Stimulated activated naive B cell treated with anti-CD40 and anti-IgM and Interleukin-4, amounts not matched to agents 10 μg/mL and 1 μg/mL and 100 μg/mL, for 72 hours (primary cell): ENCODE data around the gene FKBP2.
"Not testable (repeated sequence)": the region's sequence is repeated elsewhere in the genome, so short reads cannot be mapped to it uniquely, and the experiment has no call there.

ENCODE experiments used
- ATAC-seq, 2 donors: fragments of 150-1000 bp; cut with Tn5 transposase; replicated peaks; 2 replicates each; pipeline ENCODE4 v1.10.0; 2021; ENCODE audit warnings: moderate library complexity in 1 of 2
- DNase-seq: peaks from one replicate; pipeline ENCODE4 v3.0.0; 2021
- H3K27ac Mint-ChIP-seq: one replicate; pipeline ENCODE4 v1.8.0; 2022; ENCODE audit warnings: mild to moderate bottlenecking, mixed read lengths
- H3K27me3 Mint-ChIP-seq, 2 donors: one replicate each; pipeline ENCODE4 v1.8.0; 2022; ENCODE audit warnings: mixed read lengths in 2 of 2
- H3K36me3 Mint-ChIP-seq, 2 donors: one replicate each; pipeline ENCODE4 v1.8.0; 2022; ENCODE audit warnings: mixed read lengths in 2 of 2, mild to moderate bottlenecking in 1 of 2
- H3K4me1 Mint-ChIP-seq, 2 donors: one replicate each; pipeline ENCODE4 v1.8.0; 2022; ENCODE audit warnings: mixed read lengths in 2 of 2, mild to moderate bottlenecking in 1 of 2
- H3K4me3 Mint-ChIP-seq, 2 donors: one replicate each; pipeline ENCODE4 v1.8.0; 2022; ENCODE audit warnings: mild to moderate bottlenecking in 2 of 2, mixed read lengths in 2 of 2, moderate library complexity in 1 of 2
- H3K9me3 Mint-ChIP-seq, 2 donors: one replicate each; pipeline ENCODE4 v1.8.0; 2022; ENCODE audit warnings: mixed read lengths in 2 of 2, mild to moderate bottlenecking in 1 of 2

FKBP2 gene

DNA sequence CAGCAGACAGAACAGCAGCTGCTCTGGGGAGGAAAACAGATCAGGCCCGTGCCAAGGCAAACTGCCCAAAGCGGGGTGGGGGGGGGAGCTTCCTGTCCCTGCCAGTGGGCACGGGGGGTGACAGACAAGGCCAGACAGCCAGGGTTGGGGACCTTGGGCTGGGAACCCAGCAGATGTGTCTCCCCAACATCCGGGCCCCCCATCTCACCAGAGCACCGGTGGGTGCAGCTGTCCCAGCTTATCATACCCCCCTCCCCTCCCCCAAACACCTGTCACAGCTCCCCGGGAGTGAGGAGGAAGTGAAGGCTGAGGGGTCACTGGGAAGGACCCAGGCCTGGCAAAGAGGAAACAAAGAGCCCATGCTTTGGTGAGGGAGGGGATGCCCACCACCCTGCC is 4.5 kb downstream of the FKBP2 start:
- Mint-ChIP-seq H3K9me3 (no peaks in the 10 kb centered on the region), H3K27me3 (no peaks in the 10 kb centered on the region), H3K27ac (peak overlapping the region; percentile 96), H3K36me3 (peaks cover 16 to 31% of the 10 kb centered on the region in 2 donors), H3K4me1 (peaks cover 22 to 62% of the 10 kb centered on the region in 2 donors), H3K4me3 (peak overlapping the region; percentile 94 to 95)
- no peak for DNase-seq
- ATAC-seq = no peak

DNA sequence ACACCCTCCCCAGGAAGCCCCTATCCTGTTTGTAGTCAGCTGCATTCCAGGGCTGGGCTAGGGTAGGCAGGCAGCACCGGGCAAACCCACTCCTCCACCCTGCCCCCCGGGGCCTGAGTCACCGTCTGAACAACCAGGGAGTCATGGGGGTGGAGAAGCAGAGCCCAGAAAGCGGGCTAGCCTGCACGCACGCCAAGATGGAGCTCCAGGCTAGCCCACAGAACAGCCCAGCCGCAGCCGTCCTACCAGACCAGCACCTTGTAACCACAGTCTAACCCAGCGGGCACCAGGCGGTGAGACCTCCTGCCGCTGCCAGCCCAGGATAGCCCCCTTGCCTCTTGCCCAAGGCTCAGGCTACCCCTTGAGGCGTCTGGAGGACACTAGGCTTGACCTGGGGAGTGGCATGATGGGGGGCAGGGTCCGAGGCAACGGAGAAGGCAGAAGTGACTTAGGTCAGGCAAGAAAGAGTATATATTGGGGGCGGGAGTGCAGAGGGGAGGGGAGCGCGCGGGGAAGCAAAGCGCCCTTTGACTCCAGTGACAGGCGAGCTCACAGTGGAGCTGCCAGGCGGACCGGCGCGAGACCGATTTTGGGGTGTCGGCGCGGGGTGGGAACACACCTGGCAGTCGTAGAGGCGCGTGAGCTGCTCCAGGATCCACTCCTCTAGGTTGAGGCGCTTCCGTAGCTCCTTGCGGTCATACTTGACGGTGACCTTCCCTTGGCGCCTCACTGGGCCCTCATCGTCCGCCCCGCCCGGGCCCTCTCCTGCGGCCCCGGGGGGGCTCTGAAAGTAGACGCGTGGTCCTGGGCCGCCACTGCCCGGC is 5.1 kb downstream of the FKBP2 start:
- Mint-ChIP-seq H3K27me3 (no peaks in the 10 kb centered on the region), H3K9me3 (no peaks in the 10 kb centered on the region), H3K27ac (peak overlapping the region; percentile 96), H3K4me3 (peak overlapping the region; percentile 94 to 95), H3K36me3 (peaks cover 11 to 31% of the 10 kb centered on the region in 2 donors), H3K4me1 (peaks cover 24 to 64% of the 10 kb centered on the region in 2 donors)
- DNase-seq (peak; percentile 62), ATAC-seq (peak in 1 of 2 donors; percentile 3)

DNA sequence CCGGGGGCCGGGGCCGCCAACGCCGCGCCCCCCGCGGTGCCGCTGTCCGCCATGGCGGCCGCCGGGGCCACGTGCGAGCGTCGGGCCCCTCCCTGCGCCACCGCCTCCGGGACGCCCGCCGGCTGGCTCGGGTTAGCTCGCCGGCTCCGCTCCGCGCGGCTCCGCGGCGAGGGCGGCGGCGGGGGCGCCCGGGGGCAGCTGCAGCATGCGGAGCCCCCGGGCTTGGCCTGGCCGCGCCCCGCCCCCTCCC is 5.7 kb downstream of the FKBP2 start:
- Mint-ChIP-seq H3K36me3 (peaks cover 10 to 29% of the 10 kb centered on the region in 2 donors), H3K27ac (peak overlapping the region; percentile 90), H3K4me3 (peak overlapping the region; percentile 89 to 94)

DNA sequence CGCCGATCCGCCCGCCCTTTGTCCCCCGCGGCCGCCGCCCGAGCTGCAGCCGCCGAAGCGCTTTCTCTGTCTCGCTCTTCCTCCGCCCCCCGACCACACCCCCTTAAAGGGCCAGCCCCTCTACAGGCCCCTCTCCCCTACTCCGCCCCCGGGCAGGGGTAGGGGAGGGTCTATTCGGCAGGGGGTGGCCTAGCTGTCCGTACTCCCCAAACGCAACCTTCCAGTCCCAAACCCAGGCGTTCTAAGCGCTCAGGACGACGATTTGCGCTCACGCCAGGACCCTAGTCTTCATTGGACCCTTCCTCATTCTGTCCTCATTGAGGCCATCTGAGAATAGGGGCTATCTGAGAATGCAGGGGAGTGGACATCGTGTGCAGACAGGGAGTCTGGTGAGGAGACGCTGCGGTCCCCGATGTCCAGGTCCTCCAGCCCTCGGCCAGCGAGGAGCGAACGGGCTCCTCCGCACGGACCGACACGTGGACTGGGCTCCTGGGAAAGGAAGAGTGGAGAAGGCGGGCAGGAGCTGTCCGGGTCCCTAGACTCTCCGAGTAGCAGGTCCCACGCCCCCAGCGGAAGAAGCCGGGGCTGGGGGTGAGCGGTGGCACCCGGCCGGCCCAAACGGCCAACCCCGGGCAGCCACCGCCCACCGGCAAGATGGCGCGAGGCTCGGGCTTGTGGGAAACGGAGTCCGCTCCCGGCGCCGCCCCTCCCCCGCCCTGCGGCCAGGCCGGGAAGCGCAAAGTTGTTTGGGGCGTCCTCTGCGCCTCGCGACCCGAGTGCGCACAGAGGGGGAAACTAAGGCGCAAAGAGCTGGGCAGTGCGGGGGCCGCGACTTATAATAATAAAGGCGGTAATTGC is 6.2 kb downstream of the FKBP2 start, which contains the start of gene PPP1R14B:
Gene PPP1R14B (minus strand): TSS at position 73 of the 858 bp plus-strand sequence. CDS start 270 bp downstream, outside the sequence.
- no peaks in the 10 kb centered on the region for H3K9me3 Mint-ChIP-seq
- H3K36me3 Mint-ChIP-seq = peaks cover 10 to 27% of the 10 kb centered on the region in 2 donors
- ATAC-seq = peak; percentile 57 to 67
- H3K4me3 Mint-ChIP-seq = peak within 1 kb of the TSS; percentile 94 to 95
- peak; percentile 77 for DNase-seq
- no peaks in the 10 kb centered on the region for H3K27me3 Mint-ChIP-seq
- H3K4me1 Mint-ChIP-seq = peaks cover 27 to 70% of the 10 kb centered on the region in 2 donors
- peak within 1 kb of the TSS; percentile 96 for H3K27ac Mint-ChIP-seq

More for the DNA sequence above, 5.7 kb downstream of the FKBP2 start:
- not testable (repeated sequence) for H3K27me3 Mint-ChIP-seq, DNase-seq, H3K9me3 Mint-ChIP-seq
- peaks cover 23 to 67% of the 10 kb centered on the region in 2 donors for H3K4me1 Mint-ChIP-seq
- peak; percentile 8 to 9 for ATAC-seq

DNA sequence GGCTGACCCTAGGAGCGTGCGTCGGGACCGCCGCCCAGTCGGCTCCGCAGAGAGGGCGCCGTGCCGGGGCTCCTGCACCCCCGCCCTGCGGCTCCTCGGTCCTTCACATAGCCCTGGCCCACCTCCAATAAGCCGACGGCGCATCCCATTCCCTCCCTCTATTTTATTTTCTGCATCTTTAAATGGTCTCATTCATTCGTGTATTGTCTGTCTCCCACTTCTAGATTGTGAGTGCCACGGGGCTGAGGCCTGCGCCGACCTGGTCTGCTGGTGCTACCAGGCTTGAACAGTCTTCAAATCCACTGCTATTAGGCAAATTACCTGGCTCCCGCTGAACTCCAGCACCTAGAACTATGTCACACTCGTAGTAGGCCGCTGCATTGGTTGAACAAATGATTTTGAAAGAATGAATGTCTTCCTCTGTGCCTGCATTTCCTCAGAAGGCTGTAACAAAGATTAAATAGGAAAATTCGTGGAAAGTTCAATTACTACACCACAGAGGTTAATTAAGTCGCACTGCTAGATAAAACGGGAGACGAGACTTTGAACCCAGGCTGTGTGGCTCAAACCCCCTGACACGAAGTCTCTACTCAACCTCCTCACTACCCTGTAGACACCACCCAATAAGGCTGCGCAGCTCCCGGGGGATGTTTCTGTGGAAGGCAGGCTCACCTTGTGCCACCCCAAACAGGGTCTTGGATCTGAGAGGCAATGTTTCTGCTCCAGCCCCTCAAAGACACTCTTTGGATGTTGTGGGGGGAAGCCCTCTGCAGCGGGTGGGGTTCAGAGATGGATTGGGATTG is 7.0 kb downstream of the FKBP2 start:
- no peaks in the 10 kb centered on the region for H3K27me3 Mint-ChIP-seq
- H3K36me3 Mint-ChIP-seq = peaks cover 6 to 19% of the 10 kb centered on the region in 2 donors
- ATAC-seq (no peak), DNase-seq (no peak)
- H3K27ac Mint-ChIP-seq = peak overlapping the region; percentile 20
- H3K4me3 Mint-ChIP-seq = peak overlapping the region; percentile 89 to 94
- H3K4me1 Mint-ChIP-seq = peaks cover 25 to 68% of the 10 kb centered on the region in 2 donors
- H3K9me3 Mint-ChIP-seq = no peaks in the 10 kb centered on the region

DNA sequence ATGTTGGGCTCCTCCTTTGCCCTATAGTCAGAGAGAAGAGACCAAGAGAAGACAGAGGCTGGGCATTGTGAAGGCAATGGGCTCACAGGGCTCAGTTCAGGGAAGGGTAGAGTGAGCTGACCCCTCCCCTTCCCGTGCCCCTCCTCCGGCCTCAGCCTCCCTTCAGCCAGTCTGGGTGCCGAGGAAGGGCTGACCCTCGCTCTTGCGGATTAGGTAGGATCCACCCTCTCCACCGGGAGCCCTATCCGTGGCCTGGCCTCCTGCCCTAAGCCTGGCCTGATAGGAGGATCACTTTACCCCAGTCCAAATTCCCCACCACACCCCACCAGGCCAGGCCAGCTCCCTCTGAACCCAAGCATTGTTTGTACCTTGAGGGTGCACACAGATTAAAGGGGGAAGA is 7.7 kb downstream of the FKBP2 start:
- ATAC-seq (no peak), DNase-seq (no peak)
- H3K4me3 Mint-ChIP-seq = peak overlapping the region in 1 of 2 donors; percentile 94
- peak overlapping the region; percentile 20 for H3K27ac Mint-ChIP-seq
- peaks cover under 1 to 13% of the 10 kb centered on the region in 2 donors for H3K36me3 Mint-ChIP-seq
- H3K9me3 Mint-ChIP-seq = no peaks in the 10 kb centered on the region
- peaks cover 20 to 66% of the 10 kb centered on the region in 2 donors for H3K4me1 Mint-ChIP-seq
- no peaks in the 10 kb centered on the region for H3K27me3 Mint-ChIP-seq

DNA sequence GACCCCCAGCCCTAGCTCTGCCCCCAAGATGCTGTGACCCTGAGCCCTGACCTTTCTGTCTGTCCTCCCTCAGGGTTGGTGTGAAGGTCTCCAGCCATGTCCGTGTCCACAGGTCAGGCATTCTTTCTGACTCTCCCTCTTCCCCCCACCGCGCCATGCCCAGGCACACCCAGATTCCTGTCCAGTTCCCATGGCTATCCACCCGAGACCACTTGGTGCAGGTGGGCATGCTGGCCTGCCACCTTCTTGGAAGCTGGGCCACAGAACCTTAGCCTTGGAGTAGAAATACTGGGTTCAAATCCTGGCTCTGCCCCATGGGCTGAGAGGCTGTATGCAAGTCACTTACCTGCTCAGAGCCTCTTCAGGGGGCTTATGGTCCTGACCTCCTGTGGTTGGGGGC is 8.1 kb downstream of the FKBP2 start:
- Mint-ChIP-seq H3K36me3 (peaks cover 0 to 12% of the 10 kb centered on the region in 2 donors), H3K4me3 (no peak overlapping the region), H3K27ac (no peak overlapping the region), H3K9me3 (no peaks in the 10 kb centered on the region), H3K4me1 (peaks cover 22 to 66% of the 10 kb centered on the region in 2 donors), H3K27me3 (no peaks in the 10 kb centered on the region)
- no peak for ATAC-seq
- no peak for DNase-seq

DNA sequence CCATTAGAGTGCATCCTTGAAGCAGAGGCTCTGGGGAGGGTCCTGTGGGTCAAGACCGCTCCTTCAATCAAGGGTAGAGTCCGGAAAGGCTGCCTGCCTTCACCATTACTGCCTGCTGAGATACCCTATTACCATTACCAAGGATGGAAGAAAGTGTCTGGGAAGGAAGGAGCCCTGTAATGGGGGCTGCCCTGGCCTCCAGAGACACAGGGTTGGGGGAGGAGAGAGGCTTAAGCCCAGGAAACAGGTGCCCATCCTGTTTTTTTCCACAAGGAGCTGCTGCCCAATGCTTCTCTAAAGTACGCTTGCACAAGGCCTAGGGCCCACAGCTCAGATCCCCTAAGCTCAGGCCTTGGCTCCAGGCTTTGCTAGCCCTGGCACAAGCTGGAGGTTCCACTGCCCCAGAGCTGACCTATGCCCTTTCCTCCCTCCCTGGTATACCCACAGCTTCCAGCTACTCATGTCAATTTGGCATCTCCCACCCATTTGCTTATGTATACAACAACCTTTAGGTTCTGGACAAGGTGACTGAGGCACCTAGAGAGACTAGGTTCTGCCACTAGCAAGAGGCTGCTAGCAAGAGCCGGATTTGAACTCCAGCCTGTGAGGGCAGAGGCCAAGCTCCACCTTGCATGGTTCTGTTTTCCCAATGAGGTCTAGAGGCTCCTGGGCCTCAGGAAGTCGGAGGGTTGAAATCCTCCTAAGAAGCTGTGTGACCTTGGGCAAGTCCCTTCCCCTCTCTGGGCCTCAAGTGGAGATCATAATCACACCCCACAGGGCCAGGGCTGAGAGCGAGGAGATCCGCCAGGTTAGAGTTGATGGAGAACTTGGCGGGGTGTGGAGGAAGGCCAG is 8.9 kb downstream of the FKBP2 start:
- no peak for ATAC-seq
- Mint-ChIP-seq H3K27me3 (no peaks in the 10 kb centered on the region), H3K27ac (peak overlapping the region; percentile 37)

DNA sequence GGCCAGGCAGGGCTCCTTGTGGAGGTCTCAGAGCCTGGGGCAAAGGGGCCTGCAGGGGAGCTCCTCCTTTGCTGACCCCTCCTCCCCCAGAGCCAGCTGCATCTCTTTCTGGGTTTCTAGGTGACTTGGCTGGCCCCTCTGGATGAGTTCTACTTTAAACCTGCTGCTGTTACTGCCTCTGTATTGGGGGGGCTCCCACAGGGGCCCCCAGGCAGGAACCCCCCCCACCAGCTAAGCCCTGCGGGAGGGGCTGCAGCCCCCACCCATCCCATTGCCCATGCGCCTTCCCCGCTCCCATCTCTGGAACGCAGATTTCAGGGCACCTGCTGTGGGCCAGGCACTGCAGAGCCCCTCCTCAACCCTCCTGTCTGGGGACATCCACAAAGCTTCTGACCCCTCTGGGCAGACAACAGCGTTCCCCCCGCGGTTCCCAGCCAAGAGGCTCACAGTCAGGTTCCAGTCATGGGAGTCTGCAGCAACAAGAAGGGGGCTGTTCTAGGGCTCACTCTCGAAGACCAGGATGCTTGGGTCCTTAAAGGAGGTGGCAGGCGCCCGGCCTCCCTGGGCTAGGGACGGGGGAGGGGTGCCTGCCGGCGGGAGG is 9.6 kb downstream of the FKBP2 start:
- no peak for ATAC-seq
- no peaks in the 10 kb centered on the region for H3K27me3 Mint-ChIP-seq
- no peaks in the 10 kb centered on the region for H3K9me3 Mint-ChIP-seq
- DNase-seq = no peak
- H3K4me1 Mint-ChIP-seq = peaks cover 23 to 55% of the 10 kb centered on the region in 2 donors
- H3K4me3 Mint-ChIP-seq = peak overlapping the region; percentile 82 to 86
- no peak overlapping the region for H3K27ac Mint-ChIP-seq
- peaks cover 0 to 12% of the 10 kb centered on the region in 2 donors for H3K36me3 Mint-ChIP-seq

More for the DNA sequence above, 8.9 kb downstream of the FKBP2 start:
- H3K36me3 Mint-ChIP-seq = peaks cover 0 to 9% of the 10 kb centered on the region in 2 donors
- no peak for DNase-seq
- H3K4me3 Mint-ChIP-seq = peak overlapping the region in 1 of 2 donors; percentile 86
- peaks cover 23 to 62% of the 10 kb centered on the region in 2 donors for H3K4me1 Mint-ChIP-seq
- no peaks in the 10 kb centered on the region for H3K9me3 Mint-ChIP-seq

DNA sequence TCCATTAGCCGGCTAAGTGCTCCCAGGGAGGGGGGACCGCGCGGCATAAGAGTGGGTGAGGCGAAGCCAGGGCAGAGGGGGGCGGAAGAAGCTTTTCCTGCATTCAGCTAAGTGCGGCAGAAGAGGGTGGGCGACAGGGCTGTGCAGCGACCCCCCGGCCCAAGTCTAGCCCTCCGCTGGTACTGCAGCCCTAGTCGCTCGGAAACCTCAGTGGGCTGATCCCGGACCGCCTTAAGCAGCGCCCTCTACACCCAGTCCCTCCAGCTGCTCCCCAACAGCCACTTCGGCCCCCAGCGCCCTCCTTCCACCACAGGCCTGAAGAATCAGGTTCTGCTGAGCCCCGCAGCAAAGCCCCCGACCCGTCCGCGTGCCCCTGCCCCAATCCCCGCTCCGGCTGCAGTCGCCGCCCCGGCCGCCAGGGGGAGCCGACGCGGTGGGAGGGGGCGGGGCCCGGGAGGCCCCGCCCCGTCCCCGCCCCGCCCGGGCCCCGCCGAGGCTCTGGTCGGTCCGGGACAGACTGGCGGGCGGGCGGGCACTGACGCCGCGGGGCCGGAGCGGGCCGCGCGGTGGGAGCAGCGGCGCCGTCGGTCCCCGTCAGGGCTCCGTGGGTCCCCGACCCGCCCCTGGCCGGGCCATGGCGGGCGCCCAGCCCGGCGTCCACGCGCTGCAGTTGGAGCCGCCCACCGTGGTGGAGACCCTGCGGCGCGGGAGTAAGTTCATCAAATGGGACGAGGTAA is 10.3 kb downstream of the FKBP2 start, which contains the start of gene PLCB3:
Gene PLCB3 (plus strand): TSS at position 515 of the 737 bp plus-strand sequence. CDS start 120 bp downstream, at position 635.
- Mint-ChIP-seq H3K36me3 (peaks cover 1 to 7% of the 10 kb centered on the region in 2 donors), H3K4me1 (peaks cover 23 to 55% of the 10 kb centered on the region in 2 donors), H3K27ac (peak within 1 kb of the TSS; percentile 89), H3K27me3 (no peaks in the 10 kb centered on the region), H3K4me3 (peak within 1 kb of the TSS; percentile 93 to 96), H3K9me3 (no peaks in the 10 kb centered on the region)
- ATAC-seq (peak; percentile 65), DNase-seq (no peak)

DNA sequence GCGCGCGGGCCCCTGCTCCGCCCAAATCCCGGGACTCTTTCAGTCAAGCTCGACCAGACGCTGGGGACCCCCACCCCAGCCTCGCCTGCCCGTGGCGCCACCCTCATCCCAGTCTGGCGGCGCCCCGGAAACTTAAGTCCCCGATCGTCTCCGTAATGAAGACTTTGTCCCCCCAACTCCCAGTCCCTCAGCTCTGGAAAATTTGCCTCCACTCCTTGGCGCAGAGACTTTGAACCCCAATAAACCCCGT is 10.8 kb downstream of the FKBP2 start:
- Mint-ChIP-seq H3K4me3 (peak overlapping the region; percentile 93 to 96), H3K36me3 (peaks cover 4 to 9% of the 10 kb centered on the region in 2 donors), H3K4me1 (peaks cover 23 to 55% of the 10 kb centered on the region in 2 donors), H3K27me3 (no peaks in the 10 kb centered on the region), H3K9me3 (no peaks in the 10 kb centered on the region), H3K27ac (peak overlapping the region; percentile 89)
- no peak for ATAC-seq
- DNase-seq = no peak

DNA sequence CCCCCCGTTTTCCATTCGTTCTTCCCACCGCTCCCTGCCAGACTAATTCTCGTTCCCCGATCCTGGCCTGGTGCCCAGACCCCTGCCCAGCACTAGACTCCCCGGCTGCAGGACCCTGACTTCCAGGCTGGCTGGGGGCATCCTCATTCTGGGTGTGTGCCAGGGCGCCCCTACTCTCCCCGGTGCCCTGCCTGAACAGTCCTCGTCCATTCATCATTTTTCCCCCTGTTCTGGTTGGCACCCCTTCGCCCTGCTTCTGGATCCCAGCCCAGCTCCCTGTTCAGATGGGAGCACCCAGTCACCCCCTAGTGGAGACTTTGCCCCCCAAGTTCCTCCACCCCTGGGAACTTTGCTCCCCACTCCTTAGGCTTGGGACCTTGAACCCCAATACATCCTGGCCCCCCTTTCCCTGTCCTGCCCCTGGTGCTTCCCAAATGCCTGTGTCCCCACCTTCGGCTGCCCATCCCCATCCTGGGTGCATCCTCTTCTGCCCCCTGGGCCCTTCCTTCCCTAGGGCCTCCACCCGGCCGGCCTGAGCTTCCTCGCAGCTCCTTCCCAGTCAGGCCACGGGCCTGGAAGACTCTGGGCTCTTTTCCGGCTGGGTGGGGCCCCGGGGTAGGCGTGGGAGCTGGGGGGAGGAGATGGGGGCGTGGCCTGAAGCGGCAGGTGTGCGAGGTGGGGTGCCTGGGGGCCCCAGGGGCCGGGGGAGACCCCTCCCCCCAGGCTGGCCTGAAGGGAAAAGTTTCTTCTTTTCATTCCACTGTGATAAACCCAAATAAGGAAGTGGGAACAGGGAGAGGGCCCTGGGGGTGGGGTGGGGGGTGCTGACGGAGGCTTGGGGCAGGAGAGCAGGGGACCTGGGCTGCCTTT is 11.3 kb downstream of the FKBP2 start:
- peaks cover 5 to 10% of the 10 kb centered on the region in 2 donors for H3K36me3 Mint-ChIP-seq
- no peaks in the 10 kb centered on the region for H3K9me3 Mint-ChIP-seq
- ATAC-seq = no peak
- DNase-seq = no peak
- no peaks in the 10 kb centered on the region for H3K27me3 Mint-ChIP-seq
- H3K4me1 Mint-ChIP-seq = peaks cover 20 to 49% of the 10 kb centered on the region in 2 donors
- H3K4me3 Mint-ChIP-seq = peak overlapping the region; percentile 93 to 96
- H3K27ac Mint-ChIP-seq = peak overlapping the region; percentile 89
